Tibial nerve (tissue), 3 donors: ENCODE results near the gene CRB2.

Experiments
- POLR2A ChIP-seq, 2 donors: fragments of 450-650 bp; IDR thresholded peaks; one replicate each; pipeline ENCODE4 v1.6.1; 2017; ENCODE audit warnings: antibody characterized with exemption in 2 of 2, mild to moderate bottlenecking in 2 of 2, moderate library complexity in 2 of 2
- TF ChIP-seq, protein P1 (sequence below), 5 experiments: fragments of 200-600 bp in 3 of 5; fragments of 450-650 bp in 2 of 5; sonication (generic) in 3 of 5; IDR thresholded peaks; one replicate each; pipeline ENCODE4 v1.5.1; 2016 to 2019; ENCODE audit warnings: antibody characterized with exemption in 5 of 5, mild to moderate bottlenecking in 3 of 5, moderate library complexity in 2 of 5

GRCh38 chr9:123424131-123424530, 68.1 kb downstream of the CRB2 start:
- TF ChIP-seq, protein P1, sequence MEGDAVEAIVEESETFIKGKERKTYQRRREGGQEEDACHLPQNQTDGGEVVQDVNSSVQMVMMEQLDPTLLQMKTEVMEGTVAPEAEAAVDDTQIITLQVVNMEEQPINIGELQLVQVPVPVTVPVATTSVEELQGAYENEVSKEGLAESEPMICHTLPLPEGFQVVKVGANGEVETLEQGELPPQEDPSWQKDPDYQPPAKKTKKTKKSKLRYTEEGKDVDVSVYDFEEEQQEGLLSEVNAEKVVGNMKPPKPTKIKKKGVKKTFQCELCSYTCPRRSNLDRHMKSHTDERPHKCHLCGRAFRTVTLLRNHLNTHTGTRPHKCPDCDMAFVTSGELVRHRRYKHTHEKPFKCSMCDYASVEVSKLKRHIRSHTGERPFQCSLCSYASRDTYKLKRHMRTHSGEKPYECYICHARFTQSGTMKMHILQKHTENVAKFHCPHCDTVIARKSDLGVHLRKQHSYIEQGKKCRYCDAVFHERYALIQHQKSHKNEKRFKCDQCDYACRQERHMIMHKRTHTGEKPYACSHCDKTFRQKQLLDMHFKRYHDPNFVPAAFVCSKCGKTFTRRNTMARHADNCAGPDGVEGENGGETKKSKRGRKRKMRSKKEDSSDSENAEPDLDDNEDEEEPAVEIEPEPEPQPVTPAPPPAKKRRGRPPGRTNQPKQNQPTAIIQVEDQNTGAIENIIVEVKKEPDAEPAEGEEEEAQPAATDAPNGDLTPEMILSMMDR (IDR thresholded peaks at IDR 0.05) = no peak
- TF ChIP-seq POLR2A (IDR thresholded peaks at IDR 0.05) = no peak
